GM18519 (cell line): ENCODE results near the gene TDRD9.
"Not testable (repeated sequence)": the region's sequence is repeated elsewhere in the genome, so short reads cannot be mapped to it uniquely, and the experiment has no call there.

Experiments
- ATAC-seq: cut with Tn5 transposase; IDR thresholded peaks from one replicate; pipeline ENCODE4 v1.9.1; 2021; ENCODE audit warnings: mild to moderate bottlenecking, moderate library complexity; ENCODE audit not compliant: unreplicated experiment, low FRiP score

The TDRD9 gene

DNA sequence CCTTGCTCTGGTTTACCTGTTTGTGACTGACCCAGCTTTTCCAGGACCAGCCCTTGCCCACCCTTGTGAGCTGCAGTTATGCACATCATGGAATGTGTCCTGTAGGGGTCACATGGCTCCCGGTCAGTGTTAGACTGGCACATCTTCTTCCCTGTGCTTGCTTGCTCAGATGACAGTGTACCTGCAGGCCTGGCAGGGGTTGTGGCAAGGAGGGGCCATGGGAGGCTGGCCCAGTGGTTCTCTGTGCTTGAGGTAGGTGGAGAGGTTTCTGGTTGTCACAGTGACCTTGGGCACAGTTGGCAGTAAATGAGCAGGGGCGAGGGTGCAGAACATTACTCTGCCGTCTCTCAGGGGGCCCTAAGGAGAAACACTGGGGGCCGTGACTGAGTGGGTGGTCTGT is 41.7 kb downstream of the TDRD9 start:
- ATAC-seq, result no peak

- no peak for ATAC-seq
Observed at GRCh38 chr14:103973354-103973753, 45.1 kb downstream of the TDRD9 start.

GRCh38 chr14:103974575-103974974 is 46.3 kb downstream of the TDRD9 start:
- no peak for ATAC-seq

DNA sequence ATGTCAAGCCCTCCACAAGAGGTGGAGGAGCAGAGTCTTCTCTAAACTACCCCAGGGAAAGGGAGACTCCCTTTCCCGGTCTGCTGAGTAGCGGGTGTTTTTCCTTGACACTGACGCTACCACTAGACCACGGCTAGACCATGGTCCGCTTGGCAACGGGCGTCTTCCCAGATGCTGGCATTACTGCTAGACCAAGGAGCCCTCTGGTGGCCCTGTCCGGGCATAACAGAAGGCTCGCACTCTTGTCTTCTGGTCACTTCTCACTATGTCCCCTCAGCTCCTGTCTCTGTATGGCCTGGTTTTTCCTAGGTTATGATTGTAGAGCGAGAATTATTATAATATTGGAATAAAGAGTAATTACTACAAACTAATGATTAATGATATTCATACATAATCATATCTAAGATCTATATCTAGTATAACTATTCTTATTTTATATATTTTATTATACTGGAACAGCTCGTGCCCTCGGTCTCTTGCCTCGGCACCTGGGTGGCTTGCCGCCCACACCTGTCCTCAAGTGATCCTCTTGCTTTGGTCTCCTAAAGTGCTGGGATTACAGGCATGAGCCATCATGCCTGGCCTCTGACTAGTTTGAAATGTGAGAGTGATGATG is 52.5 kb downstream of the TDRD9 start:
- ATAC-seq, result not testable (repeated sequence)

DNA sequence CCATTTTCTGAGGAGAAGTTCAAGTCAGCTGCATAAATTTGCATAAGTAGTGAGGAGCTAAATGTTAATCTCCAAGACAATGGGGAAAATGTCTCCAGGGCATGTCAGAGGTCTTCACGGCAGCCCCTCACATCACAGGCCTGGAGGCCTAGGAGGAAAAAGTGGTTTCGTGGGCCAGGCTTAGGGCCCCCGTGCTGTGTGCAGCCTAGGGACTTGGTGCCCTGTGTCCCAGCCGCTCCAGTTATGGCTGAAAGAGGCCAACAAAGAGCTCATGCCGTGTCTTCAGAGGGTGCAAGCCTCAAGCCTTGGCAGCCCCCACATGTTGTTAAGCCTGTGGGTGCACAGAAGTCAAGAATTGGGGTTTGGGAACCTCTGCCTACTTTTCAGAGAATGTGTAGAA is 55.9 kb downstream of the TDRD9 start:
- no peak for ATAC-seq

GRCh38 chr14:103989034-103989433 is 60.8 kb downstream of the TDRD9 start:
- ATAC-seq, result no peak

- ATAC-seq, result no peak
Observed at GRCh38 chr14:103989964-103990363, 61.7 kb downstream of the TDRD9 start.

DNA sequence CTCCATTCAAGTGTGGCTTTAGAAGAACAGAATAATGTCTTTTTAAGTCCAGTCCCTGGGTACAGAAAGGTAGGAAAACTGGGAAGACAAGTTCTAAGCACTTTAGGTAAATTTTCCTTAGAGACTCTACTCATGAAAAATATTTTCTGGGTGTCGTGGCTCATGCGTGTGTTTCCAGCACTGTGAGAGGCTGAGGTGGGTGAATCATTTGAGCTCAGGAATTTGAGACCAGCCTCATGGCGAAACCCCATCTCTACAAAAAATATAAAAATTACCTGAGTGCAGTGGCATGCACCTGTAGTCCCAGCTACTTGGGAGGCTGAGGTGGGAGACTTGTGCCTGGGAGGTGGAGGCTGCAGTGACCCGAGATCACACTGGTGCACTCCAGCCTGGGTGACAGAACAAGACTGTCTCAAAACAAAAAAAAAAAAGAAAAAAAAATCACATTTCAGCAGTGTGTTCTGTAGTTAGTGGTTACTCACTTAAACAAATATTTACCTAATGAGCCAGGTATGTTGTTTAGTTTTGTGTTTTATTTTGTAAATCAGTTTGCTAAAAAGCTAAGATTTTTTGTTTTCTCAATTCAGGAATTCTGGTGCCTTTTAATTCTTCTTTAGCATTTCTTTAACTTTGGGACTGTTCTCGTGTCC is 66.4 kb downstream of the TDRD9 start:
- no peak for ATAC-seq

DNA sequence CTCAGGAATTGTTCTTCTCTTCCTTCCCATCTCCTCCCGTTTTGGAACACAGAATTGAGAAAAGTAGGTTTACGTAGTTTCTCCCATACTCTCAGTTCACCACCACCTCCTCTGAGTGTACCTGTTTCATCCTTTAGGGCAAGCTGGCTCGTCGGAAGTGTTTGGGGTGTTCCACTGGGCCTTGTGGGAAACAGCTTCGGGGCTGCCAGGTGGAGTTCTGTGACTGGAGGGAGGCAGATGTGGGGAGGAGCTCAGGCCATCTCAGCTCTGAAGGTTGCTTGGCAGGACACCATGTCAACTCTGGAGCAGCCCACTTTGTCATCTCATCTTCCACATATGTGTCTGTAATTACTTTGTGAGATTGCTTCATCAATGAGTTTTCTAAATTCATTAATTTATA is 67.6 kb downstream of the TDRD9 start:
- ATAC-seq, result no peak

GRCh38 chr14:103997391-103997790 is 69.1 kb downstream of the TDRD9 start:
- ATAC-seq, result no peak

DNA sequence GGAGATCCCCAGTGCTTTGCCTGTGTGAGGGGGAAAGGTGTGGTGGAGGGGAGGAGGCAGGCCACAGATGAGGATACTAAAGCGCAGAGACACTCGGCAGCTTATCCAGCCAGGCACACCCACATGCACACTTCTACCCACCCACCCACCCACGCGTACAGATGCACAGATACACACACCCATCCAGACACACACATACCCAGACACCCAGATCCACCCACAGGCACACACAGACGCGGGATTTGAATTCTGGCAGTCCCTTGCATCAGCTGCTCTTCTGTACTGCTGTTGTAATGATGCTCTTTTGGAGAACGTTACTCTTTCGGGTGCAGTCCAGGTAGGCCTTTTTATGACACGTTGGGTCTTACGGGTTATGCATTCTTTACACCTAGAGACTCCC is 69.8 kb downstream of the TDRD9 start:
- no peak for ATAC-seq

DNA sequence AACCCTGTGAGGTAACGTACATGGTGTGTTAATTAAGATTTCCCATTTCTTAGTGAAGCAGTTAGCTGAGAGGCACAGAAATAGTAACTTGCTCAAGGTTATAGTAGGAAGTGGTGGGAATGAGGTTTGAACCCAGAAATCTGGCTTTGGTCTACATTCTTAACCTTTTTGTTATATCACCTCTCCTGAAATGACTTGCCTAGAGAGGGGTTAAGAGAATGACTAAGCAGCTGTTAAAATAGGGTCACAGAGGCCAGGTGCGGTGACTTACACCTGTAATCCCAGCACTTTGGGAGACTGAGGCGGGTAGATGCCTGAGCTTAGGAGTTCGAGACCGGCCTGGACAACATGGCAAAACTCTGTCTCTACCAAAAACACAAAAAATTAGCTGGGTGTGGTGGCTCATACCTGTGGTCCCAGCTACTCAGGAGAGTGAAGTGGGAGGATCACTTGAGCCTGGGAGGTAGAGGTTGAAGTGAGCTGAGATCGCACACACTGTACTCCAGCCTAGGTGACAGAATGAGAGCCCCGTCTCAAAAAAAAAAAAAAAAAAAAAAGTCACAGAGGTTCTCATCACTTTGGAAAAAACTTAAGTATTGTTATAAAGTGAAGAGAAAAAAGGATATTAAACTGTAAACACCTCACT is 71.7 kb downstream of the TDRD9 start:
- no peak for ATAC-seq

- no peak for ATAC-seq
Observed at GRCh38 chr14:104001003-104001402, 72.7 kb downstream of the TDRD9 start.

DNA sequence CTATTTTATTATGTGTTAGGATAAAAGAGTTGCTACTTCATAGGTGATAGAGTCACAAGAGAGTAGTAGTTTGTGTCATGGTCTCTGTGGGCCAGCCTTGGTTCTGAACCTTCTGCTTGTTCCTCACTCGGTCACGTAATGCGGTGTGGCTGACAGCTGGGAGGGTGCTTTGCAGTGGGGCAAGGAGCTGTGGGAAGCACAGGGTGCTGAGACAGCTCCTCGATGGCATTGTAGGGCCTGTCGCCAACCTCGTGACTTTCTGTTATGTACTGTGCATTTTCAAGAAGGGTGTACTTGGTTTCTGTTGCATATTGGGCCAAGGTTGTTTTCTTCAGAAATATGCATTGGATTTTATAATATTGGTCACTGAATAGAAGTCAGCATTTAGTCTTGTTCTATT is 75.4 kb downstream of the TDRD9 start:
- ATAC-seq, result no peak

GRCh38 chr14:104004849-104005248 is 76.6 kb downstream of the TDRD9 start:
- no peak for ATAC-seq

DNA sequence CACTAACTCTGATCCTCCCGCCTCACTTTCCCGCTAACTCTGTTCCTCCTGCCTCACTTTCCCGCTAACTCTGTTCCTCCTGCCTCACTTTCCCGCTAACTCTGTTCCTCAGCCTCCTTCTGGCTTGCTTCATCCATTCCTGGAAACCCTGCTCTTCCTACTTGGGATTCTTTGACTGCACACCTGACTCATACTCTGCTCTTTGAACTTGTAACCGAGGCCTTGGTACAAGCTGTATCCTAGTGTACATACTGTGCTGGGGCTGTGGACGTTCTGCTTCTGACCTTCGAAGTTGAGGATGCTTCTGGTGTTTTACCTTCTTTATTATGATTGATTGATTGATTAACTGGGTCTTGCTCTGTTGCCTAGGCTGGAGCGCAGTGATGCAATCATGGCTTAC is 77.2 kb downstream of the TDRD9 start:
- no peak for ATAC-seq

GRCh38 chr14:104007121-104007520 is 78.9 kb downstream of the TDRD9 start:
- no peak for ATAC-seq

DNA sequence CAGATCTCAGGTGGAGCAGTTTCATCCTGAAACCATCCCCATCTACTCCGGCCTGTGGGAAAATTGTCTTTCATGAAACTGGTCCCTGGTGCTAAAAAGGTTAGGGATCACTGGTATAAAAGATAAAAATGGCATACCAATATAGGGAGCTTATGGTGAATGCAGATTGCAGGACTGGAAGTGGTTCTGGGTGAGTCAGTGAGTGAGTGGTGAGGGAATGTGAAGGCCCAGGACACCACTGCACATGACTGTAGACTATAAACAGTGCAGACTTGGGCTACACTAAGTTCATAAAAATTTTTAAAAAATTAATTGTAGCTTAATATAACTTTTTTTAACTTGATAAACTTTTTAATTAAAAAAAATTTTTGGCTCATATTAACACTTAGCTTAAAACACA is 81.0 kb downstream of the TDRD9 start:
- ATAC-seq, result no peak

DNA sequence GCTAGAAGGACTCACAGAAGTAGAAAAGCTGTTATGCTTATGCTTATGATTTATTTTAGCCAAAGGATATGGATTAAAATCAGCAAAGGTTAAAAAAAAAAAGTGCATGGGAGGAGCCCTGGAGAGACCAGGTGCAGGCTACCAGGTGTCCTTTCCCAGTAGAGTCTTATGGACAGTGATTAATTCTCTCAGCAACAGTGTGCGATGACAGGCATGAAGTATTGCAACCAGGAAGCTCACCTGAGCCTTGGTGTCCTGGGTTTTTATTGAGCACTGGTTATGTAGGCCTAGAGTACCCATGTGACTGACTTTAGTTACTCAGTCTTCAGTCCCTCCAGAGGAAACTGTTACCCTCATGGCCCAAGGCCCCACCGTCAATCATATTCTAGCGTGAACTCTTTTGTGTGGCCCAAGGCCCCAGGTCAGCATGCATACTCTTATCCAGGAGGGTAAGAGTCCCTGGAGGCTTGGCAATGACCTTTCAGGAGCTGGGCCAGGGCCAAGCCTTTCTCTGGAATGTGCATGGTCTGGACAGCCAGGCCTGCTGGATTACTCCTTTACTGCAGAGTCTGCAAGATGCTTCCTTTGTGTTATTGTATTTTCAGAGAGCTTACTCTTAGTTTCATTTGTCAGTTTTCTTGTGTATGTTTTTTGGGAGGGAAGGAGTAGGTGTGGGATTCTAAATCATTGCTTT is 83.7 kb downstream of the TDRD9 start:
- no peak for ATAC-seq

GRCh38 chr14:104014764-104015163 is 86.5 kb downstream of the TDRD9 start:
- ATAC-seq, result no peak

- ATAC-seq, result no peak
Observed at GRCh38 chr14:104016873-104017650, 88.8 kb downstream of the TDRD9 start.
